Measurements from ENCODE around the gene RIIAD1.
"Not testable (repeated sequence)": the region's sequence is repeated elsewhere in the genome, so short reads cannot be mapped to it uniquely, and the experiment has no call there.

RIIAD1 gene

DNA sequence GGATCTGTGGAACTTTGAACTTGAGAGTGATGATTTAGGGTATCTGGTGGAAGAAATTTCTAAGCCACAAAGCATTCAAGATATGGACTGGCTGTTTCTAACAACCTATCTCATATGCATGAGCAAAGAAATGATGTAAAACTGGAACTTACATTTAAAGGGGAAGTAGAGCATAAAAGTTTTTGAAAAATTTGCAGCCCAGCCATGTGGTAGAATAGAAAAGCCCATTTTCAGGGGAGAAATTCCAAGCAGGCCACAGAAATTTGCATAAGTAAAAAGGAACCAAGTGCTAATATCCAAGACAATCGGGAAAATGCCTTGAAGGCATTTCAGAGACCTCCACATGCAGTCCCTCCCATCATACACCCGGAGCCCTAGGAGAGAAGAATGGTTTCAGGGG is 15.7 kb downstream of the RIIAD1 start:
- DNase-seq = no peak

DNA sequence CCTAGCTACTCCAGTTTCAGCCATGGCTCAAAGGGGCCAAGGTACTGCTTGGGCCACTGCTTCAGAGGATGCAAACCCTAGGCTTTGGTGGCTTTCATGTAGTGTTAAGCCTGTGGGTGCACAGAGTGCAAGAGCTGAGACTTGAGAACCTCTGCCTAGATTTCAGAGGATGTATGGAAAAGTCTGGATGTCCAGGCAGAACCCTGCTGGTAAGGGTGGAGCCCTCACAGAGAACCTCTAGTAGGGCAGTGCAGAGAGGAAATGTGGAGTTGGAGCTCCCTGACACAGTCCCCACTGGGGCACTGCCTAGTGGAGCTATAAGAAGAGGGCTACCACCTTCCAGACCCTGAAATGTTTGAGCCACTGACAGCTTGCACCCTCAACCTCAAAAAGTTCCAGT is 16.2 kb downstream of the RIIAD1 start:
- no peak for DNase-seq

DNA sequence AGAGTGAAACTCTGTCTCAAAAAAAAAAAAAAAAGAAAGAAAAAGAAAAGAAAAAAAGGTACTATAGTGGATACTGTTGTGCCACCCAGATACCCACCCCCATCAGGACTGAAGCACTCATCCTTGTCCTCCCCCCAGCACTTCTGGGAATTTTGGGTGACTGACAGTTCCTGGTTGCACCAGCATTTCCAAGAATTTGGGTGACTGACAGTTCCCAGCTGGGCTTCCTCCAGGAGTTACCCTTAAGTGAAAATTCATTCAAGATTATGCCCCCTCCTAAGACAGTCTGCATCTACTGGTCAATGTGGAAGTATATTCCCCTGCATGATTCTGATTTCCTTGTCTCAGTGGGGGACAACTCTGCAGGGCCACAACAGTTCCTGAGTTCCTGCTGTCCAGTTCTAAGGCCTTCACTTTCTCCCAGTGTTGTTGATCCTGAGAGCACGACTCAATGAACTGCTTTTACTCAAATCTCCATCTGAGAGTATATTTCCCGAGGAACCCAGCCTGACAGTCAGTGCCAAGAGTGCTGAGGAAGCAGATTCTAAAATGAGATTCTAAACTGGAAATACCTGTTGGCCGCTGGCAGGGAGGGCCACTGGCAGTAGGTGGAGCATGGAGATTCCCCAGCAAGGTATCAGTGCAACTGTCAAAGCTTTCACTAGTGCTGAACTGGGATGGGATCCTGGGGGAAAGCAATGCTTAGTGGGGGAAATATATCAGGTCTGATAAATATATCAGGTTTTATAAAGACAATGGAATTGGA is 18.5 kb downstream of the RIIAD1 start:
- no peak for DNase-seq

DNA sequence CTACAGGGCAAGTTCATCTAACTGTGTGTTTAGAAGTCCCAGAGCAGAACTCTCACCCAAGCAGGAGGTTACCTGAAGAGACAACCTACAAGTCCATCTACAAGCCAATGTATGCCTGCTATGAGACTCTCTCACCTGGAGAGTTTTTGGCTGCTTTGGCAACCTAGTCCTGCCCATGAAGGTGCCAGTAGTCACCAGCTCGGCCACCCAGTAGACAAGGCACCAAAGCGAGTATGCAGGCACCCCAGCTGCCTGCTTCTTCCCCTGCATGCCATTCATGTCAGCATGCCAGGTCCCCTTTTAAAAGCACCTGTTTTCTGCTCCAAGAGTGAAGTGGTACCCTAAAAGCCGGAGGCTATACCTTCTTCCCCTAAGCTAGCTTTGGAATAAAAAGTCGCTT is 20.2 kb downstream of the RIIAD1 start:
- DNase-seq = no peak

DNA sequence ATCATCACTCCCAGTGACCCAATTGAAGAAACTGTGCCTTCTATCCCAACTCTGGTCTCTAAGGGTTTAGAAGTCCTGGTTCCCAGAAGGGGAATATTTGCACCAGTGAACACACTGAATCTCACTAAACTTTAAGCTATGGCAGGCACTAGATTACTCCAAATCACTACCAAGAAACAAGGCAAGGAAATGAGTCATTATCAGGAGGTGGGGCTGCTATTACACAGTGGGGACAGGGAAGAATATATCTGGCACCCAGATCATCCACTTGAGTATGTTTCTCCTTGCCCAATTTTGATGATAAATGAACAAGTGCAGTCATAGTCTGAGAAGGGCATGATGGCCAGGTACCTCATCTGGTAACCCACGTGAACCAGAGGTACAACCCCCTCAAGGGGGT is 35.0 kb downstream of the RIIAD1 start:
- no peak for DNase-seq

DNA sequence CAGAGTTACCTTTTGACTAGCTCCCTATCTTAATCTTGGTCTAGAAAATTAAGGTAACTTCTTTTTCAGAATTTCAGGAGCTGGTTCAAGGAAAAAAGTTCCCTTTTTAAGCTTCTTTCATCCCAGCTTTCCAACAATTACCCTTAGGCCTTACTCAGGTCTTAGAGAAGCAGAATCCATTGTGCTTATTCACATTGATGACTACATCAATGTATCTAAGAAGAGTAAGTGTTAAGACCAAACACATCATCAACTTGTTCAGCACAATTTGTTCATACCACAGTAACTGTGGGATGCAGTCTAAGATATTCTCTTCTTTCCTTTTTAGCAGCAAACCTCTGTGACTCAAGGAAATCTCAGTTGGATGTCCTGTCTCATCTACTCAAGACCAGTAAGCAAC is 37.9 kb downstream of the RIIAD1 start:
- DNase-seq = no peak

DNA sequence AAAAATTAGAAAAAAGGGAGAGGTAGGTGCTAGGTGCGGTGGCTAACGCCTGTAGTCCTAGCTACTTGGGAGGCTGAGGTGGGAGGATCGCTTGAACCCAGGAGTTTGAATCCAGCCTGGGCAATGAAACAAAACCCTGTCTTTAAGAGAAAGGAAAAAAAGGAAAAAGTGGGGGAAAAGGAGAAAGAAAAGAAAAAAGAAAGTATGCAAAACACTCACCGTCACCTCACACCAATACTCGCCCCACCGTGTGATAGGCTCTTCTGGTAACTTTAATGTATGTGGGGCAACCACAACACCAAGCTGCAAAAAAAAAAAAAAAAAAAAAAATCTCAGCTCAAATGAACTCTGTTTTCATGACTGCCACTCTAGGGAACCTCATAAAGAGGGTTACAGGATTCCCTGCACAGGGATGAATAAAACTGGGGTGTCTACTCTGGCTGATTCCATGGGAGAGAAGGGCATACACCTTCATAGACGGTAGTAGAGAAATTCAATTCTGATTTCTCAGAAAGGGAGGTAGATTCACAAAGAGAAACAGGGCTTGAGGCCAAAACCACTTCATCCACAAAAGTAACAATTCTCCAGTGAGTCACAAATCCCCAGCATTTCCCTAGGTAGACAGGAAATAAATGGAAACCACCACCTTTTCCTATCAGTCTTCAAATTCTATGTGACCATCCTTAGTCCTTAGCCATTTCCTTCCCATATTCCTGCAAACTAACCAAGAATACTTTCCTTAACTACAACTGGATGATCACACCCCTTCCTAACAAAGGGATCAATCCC is 39.5 kb downstream of the RIIAD1 start:
- DNase-seq = no peak

DNA sequence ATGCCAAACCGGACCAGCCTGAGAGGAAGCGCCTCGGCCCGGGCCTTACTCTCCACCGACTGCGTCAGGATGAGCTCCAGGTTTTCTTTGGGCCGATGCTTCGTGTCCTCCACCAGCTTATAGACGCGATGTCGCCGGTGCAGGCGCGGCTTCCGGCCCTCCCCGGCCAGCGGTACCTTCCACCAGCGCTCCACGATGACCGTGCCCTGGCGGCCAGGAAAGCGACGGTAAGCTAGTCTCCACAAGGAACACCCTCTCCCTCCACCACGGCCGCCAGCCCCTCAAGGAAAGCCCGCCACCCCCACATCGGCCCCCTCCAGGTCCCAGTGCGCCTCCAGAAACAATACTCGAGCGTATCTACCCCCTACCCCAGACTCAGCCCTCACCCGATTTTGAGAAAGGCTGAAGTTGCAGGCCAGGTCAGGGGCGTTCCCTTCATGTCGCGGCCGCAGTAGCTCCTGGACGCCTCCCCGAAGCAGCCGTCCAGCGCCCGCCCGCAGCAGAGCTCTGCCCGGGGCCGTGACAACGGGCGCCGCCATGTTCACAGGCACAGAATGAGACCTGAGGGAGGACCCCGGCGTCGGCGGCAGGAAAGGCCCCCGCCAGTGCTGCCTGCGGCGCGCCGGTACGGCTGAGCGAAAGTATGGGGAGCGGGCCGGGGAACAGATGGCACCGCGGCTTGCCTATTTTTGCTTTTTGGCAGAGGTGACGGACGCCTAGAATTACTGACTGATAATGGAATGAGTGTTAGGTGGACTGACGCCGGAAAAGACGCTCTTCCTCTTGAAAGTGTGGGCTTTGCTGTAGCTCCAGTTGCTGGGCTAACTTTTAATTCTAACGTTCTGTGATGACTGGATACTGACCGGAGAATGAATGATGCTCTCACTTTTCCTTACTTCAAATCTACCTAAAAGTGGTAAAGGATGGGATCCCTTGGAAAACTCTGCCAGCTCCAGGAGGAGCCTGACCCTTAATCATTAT is 41.9 kb downstream of the RIIAD1 start, which contains the start of gene MRPL9:
MRPL9 (minus strand) TSS at position 556 of the 981 bp plus-strand sequence; CDS start at position 539, 17 bp downstream.
- DNase-seq = peak; percentile 59

DNA sequence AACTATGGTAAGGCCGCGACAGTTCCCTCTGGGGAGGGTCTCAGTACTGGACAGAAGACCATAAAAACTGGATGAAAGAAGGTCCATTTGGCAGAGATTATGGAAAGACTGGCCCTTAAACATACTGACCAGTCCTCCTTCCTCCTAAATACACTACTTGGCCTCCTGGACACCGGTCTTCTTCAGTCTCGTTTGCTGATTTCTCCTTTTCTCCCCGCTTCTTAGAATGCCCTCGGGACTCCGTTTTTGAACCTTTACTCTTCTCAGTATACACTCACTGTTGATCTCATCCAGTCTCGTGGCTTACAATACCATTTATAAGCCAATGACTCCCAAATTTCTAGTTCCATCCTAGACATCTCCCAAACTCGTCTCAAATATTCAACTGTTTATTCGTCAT is 42.7 kb downstream of the RIIAD1 start:
- no peak for DNase-seq

DNA sequence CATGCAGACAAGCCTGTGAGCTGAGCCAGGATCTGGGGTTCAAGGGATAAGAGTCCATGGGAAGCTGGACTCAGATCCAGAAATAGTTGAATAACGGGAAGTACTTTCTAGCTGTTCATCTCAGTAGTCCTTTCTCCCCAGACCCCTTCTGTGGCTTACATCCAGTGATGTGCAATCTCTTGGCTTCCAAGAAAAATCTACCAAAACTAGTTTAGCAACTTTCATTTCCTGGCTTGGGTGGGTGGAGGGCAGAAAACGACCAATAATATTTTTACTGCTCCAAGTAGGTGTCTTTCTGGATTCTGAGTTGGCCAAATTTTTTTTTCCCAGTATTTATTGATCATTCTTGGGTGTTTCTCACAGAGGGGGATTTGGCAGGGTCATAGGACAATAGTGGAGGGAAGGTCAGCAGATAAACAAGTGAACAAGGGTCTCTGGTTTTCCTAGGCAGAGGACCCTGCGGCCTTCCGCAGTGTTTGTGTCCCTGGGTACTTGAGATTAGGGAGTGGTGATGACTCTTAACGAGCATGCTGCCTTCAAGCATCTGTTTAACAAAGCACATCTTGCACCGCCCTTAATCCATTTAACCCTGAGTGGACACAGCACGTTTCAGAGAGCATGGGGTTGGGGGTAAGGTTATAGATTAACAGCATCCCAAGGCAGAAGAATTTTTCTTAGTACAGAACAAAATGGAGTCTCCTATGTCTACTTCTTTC is 47.2 kb downstream of the RIIAD1 start:
- DNase-seq = not testable (repeated sequence)

DNA sequence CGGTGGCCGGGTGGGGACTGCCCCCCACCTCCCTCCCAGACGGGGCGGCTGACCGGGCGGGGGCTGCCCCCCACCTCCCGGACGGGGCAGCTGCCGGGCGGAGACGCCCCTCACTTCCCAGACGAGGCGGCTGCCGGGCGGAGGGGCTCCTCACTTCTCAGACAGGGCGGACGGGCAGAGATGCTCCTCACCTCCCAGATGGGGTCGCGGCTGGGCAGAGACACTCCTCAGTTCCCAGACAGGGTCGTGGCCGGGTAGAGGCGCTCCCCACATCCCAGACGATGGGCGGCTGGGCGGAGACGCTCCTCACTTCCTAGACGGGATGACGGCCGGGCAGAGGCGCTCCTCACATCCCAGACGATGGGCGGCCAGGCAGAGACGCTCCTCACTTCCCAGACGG is 47.9 kb downstream of the RIIAD1 start:
- DNase-seq = not testable (repeated sequence)

DNA sequence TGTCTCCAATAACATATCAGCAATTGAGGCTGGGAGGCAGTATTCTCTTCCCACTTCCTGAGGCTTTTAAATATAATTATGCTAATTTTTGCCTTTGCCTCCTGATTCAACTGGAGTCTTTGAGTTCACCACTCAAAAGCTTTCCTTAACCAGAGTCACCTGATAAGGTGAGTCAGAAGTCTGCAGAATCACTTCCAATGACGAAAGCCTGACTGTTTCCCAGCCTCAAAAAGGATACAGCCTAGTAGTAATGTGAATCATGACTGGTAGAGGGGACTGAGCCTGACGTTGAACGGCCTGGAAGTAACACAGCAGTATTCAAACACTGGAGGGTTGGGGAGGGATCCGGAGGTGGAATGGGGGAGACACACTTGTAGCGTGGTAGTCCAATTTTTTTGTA is 52.4 kb downstream of the RIIAD1 start:
- no peak for DNase-seq

DNA sequence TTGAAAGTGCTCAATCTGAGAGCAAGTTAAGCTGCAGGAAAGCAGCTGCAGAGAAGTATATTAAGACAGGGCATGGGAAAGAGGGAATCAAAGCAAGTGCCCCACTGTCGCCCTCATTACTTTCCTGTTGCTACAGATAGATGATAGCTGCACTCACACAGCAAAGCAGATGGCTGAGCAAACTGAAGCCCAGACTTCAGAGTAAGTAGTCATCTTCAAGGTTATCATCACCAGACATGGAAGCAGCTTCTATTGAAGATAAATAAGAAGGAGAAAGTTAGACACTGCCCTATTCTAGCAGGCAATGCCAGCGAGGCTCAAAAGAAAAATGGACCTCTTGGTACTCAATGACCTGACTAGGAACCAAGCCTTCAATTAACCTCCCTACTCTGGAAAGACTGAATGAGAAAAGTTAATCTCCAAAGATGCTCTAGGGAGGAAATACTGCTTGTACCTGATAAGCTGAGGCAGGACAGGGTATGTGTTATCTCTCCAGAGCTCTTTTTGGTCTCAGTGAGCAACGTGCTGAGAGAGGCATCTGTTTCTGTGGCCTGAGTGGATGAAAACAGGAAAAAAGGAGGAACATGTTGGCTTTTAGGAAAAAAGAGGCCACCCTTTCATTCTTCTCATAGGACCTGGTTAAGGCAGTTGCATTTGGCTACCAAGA is 53.1 kb downstream of the RIIAD1 start:
- no peak for DNase-seq

DNA sequence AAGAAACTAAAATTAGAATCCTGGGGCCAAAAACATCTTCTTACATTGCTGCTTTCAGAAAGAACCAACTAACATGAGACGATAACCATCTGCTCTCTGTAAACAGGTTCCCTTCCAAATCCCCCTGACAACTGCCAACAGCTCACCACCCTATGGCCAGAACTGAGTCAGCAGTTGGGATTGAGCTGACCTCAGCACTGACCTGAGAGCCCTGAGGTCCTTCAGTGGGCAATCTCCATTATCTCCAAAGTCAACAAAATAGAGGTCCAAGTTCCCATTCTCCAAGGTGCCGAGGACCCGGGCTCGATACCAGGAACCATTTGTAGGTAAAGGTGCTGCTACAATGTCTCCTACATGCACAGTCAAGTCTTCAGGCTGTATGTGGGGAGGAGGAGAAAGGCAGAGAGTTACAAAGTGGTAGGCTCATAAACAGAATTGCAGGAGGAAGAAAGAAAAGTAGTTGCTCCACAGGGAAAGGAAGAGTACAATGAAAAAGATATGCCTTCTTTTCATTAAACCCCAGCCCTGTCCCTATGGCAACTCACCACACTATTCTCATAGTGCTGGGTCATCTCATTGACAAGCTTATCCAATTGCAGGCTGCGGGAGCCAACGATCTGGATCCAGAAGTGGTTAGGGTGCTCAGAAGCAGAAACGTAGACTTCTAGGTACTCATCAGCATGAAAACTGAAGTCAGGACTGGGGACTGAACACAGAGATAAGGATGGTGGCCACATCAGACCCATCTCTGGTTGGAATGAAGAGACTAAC is 54.8 kb downstream of the RIIAD1 start:
- no peak for DNase-seq

DNA sequence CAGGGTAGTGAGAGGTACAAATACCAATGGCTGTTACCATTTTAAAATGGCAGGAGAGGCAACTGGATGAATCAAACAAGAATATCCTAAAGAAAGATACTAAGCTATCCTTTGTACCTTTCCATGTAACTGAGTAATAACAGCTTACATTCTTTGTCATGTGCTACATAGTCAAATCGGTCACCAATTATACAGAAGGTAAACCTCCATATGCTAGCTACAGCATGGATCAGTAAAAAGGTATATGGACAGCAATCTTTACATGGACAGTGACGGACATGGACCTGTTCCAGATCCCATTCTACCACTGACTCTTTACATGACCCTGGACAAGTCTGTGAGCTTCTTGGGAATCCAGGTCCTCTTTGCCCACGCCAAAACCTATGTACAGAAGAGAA is 55.3 kb downstream of the RIIAD1 start:
- DNase-seq = no peak

DNA sequence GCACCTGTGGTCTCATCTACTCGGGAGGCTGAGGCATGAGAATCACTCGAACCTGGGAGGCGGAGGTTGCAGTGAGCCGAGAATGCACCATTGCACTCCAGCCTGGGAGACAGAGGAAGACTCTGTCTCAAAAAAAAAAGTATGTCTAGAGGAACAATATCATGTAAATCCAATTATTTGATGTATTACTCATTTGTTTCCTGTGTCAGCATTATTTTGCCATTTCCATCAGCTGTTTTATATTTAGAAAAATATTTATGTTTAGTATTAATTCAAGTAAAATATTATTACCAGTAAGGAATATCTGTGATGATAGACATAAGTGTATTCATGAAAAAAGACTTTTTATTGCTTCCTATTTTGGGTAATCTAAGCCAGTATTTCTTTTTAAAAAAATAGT is 56.0 kb downstream of the RIIAD1 start:
- DNase-seq = no peak

All from NCI-H1436 (cell line).